HCT116 (cell line): ENCODE measurements around the gene CTNNA1. TPM values are rescaled to one million over a fixed set of nuclear protein-coding genes. Genes with fewer than 3 reads are reported as not detected.

Experiments used
- ATAC-seq: fragments of 200-7000 bp; cut with Tn5 transposase; 2 replicates; pipeline ENCODE4 v1.9.1; 2020; ENCODE audit warnings: mild to moderate bottlenecking, moderate library complexity
- BruUV-seq: library from RNA; stranded (reverse); fragments of 400-500 nt; replicated peaks from 2 replicates; lab custom pipeline; 2021; lab: Mats Ljungman, UMichigan
- CTCF ChIA-PET: fragments of 300-600 bp; sonication (Branson Sonifier 250); formaldehyde crosslinking; loops from one replicate; lab custom pipeline; 2021; ENCODE audit warnings: antibody characterized with exemption; lab: Charles Lee
- POLR2A ChIA-PET: fragments of 300-600, 350-600 bp; sonication (Branson Sonifier 250); formaldehyde crosslinking; loops from one replicate; lab custom pipeline; 2021; ENCODE audit warnings: antibody characterized with exemption; lab: Charles Lee
- RAD21 ChIA-PET, 2 experiments: fragments of 300-600 bp; sonication (Branson Sonifier 250); formaldehyde crosslinking; loops; one replicate each; lab custom pipeline; 2023; ENCODE audit warnings: low total read pairs in 2 of 2; ENCODE audit not compliant: uncharacterized antibody in 2 of 2, unreplicated experiment in 2 of 2, low non-redundant PET in 1 of 2; lab: Charles Lee
- DNase-seq: peaks from one replicate; pipeline ENCODE4 v3.0.0-alpha.2; 2010; ENCODE audit warnings: low read depth, low spot score
- H2AFZ ChIP-seq: fragments of 200-600 bp; shearing (Covaris generic), sonication (generic); 2 replicates; pipeline ENCODE4 v1.6.1; 2017; ENCODE audit warnings: low read depth, mixed run types, mixed read lengths, antibody characterized with exemption, low read length; ENCODE audit not compliant: poor library complexity, severe bottlenecking
- H3K27ac ChIP-seq: 2 replicates; pipeline ENCODE4 v1.5.1; 2012; ENCODE audit warnings: low read depth, low read length
- H3K27me3 ChIP-seq: fragments of 200-600 bp; sonication (generic); 2 replicates; pipeline ENCODE4 v1.6.1; 2016; ENCODE audit warnings: mixed run types, low read length, mixed read lengths; ENCODE audit not compliant: insufficient read depth
- H3K36me3 ChIP-seq, 2 experiments: fragments of 200-500 bp in 1 of 2; fragments of 200-600 bp in 1 of 2; sonication (Bioruptor generic) in 1 of 2; sonication (generic) in 1 of 2; 2 replicates each; pipeline versions ENCODE4 v1.5.1 to v1.6.1; 2014 to 2016; ENCODE audit warnings: low read length in 2 of 2, inconsistent platforms in 1 of 2, mixed read lengths in 1 of 2, mixed run types in 1 of 2; ENCODE audit not compliant: insufficient read depth in 2 of 2, control insufficient read depth in 1 of 2
- H3K4me1 ChIP-seq, 2 experiments: fragments of 200-600 bp in 1 of 2; sonication (generic) in 1 of 2; 2 replicates each; pipeline versions ENCODE4 v1.5.1 to v1.6.1; 2012 to 2017; ENCODE audit warnings: low read length in 2 of 2, inconsistent platforms in 1 of 2, mild to moderate bottlenecking in 1 of 2, mixed read lengths in 1 of 2, mixed run types in 1 of 2, moderate library complexity in 1 of 2; ENCODE audit not compliant: insufficient read depth in 2 of 2, control insufficient read depth in 1 of 2
- H3K4me2 ChIP-seq: fragments of 200-600 bp; sonication (generic); 2 replicates; pipeline ENCODE4 v1.6.1; 2017; ENCODE audit warnings: mixed run types, low read length, mixed read lengths
- H3K4me3 ChIP-seq, 2 experiments: fragments of 200-600 bp in 1 of 2; sonication (generic) in 1 of 2; replicated peaks in 1 of 2; 2 replicates each; pipeline ENCODE4 v1.5.1; 2011 to 2016; ENCODE audit warnings: low read length in 2 of 2, control low read depth in 1 of 2, low read depth in 1 of 2, mild to moderate bottlenecking in 1 of 2, mixed read lengths in 1 of 2, mixed run types in 1 of 2
- H3K79me2 ChIP-seq: fragments of 200-600 bp; sonication (generic); 2 replicates; pipeline ENCODE4 v1.6.1; 2017; ENCODE audit warnings: mild to moderate bottlenecking, mixed run types, low read length, moderate library complexity, mixed read lengths; ENCODE audit not compliant: insufficient read depth
- H3K9ac ChIP-seq: fragments of 200-600 bp; sonication (generic); 2 replicates; pipeline ENCODE4 v1.6.1; 2016; ENCODE audit warnings: low read length, mixed read lengths
- H3K9me2 ChIP-seq: fragments of 200-600 bp; sonication (generic), shearing (Covaris generic); 2 replicates; pipeline ENCODE4 v1.6.1; 2017; ENCODE audit warnings: mixed run types, mild to moderate bottlenecking, moderate library complexity; ENCODE audit not compliant: insufficient read depth
- H3K9me3 ChIP-seq, 2 experiments: fragments of 200-500 bp in 1 of 2; fragments of 200-600 bp in 1 of 2; sonication (Bioruptor generic) in 1 of 2; sonication (generic) in 1 of 2; 2 replicates each; pipeline ENCODE4 v1.6.1; 2014 to 2017; ENCODE audit warnings: low read length in 2 of 2, mixed read lengths in 2 of 2, inconsistent platforms in 1 of 2, low read depth in 1 of 2, mild to moderate bottlenecking in 1 of 2, mixed run types in 1 of 2, moderate library complexity in 1 of 2; ENCODE audit not compliant: control insufficient read depth in 1 of 2, insufficient read depth in 1 of 2
- H4K20me1 ChIP-seq: fragments of 200-600 bp; sonication (generic), shearing (Covaris generic); 2 replicates; pipeline ENCODE4 v1.6.1; 2017; ENCODE audit warnings: mixed run types, mild to moderate bottlenecking, moderate library complexity; ENCODE audit not compliant: insufficient read depth
- ELF1 ChIP-seq: IDR thresholded peaks from 2 replicates; pipeline ENCODE4 v1.6.1; 2012; ENCODE audit warnings: low read depth, borderline replicate concordance
- EZH2 ChIP-seq: fragments of 200-600 bp; sonication (generic); IDR thresholded peaks from 2 replicates; pipeline ENCODE4 v1.6.1; 2017; ENCODE audit warnings: antibody characterized with exemption, mixed run types
- EZH2phosphoT487 ChIP-seq: fragments of 200-600 bp; IDR thresholded peaks from 2 replicates; pipeline ENCODE4 v1.6.1; 2018; ENCODE audit warnings: antibody characterized with exemption, borderline replicate concordance
- JUND ChIP-seq: IDR thresholded peaks from 2 replicates; pipeline ENCODE4 v1.6.1; 2012
- POLR2A ChIP-seq: IDR thresholded peaks from 2 replicates; pipeline ENCODE4 v1.7.0; 2011; ENCODE audit warnings: borderline replicate concordance; ENCODE audit not compliant: insufficient read depth, insufficient read length; ENCODE audit errors: extremely low read depth
- POLR2AphosphoS5 ChIP-seq: IDR thresholded peaks from 2 replicates; pipeline ENCODE4 v1.6.1; 2011; ENCODE audit warnings: mild to moderate bottlenecking, low read depth, low read length, moderate library complexity
- RAD21 ChIP-seq: IDR thresholded peaks from 2 replicates; pipeline ENCODE4 v1.6.1; 2012; ENCODE audit warnings: low read depth, mild to moderate bottlenecking
- SP1 ChIP-seq: IDR thresholded peaks from 2 replicates; pipeline ENCODE4 v1.6.1; 2012; ENCODE audit warnings: low read depth
- SRF ChIP-seq: IDR thresholded peaks from 2 replicates; pipeline ENCODE4 v1.6.1; 2012; ENCODE audit warnings: low read depth
- ZFX ChIP-seq: fragments of 450-650 bp; IDR thresholded peaks from 2 replicates; pipeline ENCODE4 v1.6.1; 2017
- intact Hi-C: fragments of 100-400 bp; cut with micrococcal nuclease; formaldehyde crosslinking; loops from 2 replicates; pipeline ENCODE4 v1.10.0; 2022
- total RNA-seq: library from RNA; stranded (reverse); gene quantifications from one replicate; pipeline ENCODE4 v1.2.1, GENCODE V29; 2021; ENCODE audit not compliant: unreplicated experiment
- TF ChIP-seq, protein P1 (sequence below): IDR thresholded peaks from 2 replicates; pipeline ENCODE4 v1.6.1; 2012; ENCODE audit warnings: low read depth
- TF ChIP-seq, protein P2 (sequence below), 3 experiments: fragments of 200-600 bp in 1 of 3; sonication (generic) in 1 of 3; IDR thresholded peaks in 2 of 3; conservative IDR thresholded peaks in 1 of 3; 2 replicates each; pipeline ENCODE4 v1.5.1; 2012 to 2017; ENCODE audit warnings: low read depth in 2 of 3, low read length in 2 of 3, antibody characterized with exemption in 1 of 3, borderline replicate concordance in 1 of 3, control low read depth in 1 of 3, mild to moderate bottlenecking in 1 of 3, mixed read lengths in 1 of 3, mixed run types in 1 of 3, moderate library complexity in 1 of 3; ENCODE audit not compliant: insufficient read depth in 1 of 3
- TF ChIP-seq, protein P3 (sequence below): IDR thresholded peaks from 2 replicates; pipeline ENCODE4 v1.6.1; 2012
- TF ChIP-seq, protein P4 (sequence below): IDR thresholded peaks from 2 replicates; pipeline ENCODE4 v1.6.1; 2011; ENCODE audit warnings: mild to moderate bottlenecking, low read length, moderate library complexity; ENCODE audit not compliant: insufficient replicate concordance; ENCODE audit errors: extremely low read depth

The CTNNA1 gene
- total RNA-seq, 1 experiment from 2014 or later, result 313 TPM

DNA sequence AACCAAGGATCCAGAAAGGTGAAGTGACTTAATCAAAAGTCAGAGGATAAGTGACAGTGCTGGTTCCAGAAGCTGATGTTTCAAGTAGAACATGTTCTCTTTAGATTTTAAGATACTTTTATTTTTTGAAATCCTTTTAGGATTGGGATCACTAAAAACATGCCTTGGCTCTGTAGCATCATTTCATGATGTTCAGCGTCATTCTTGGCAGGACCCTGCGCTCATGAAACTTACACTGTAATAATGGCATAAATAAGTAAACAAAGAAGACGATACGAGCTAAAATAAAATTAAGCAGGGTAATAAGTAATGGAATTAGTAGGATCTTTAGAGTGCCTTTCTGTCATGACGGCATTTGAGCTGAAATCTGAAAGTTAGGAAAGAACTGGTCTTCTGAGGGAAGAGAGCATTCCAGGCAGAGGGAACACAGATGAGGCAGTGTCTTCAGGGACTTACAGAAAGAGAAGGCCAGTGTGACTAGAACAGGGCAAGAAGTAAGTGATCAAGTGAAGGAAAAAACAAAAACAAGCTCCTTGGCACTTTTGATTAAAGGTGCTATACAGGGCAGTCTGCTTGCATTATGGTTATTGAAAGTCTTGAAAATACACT is 19.9 kb downstream of the CTNNA1 start:
- no peak overlapping the region for H3K4me2 ChIP-seq
- peaks cover 82% of the 10 kb centered on the region for H3K79me2 ChIP-seq
- BruUV-seq, result no TSS peak
- H3K4me1 ChIP-seq, result no peaks in the 10 kb centered on the region
- H3K9me3 ChIP-seq, result no peaks in the 10 kb centered on the region
- ATAC-seq (no peak), DNase-seq (no peak)
- H3K9ac ChIP-seq, result no peak overlapping the region
- peaks cover 0 to under 1% of the 10 kb centered on the region in 2 experiments; a peak in 1 of 4 replicates for H3K36me3 ChIP-seq
- no peak overlapping the region for H2AFZ ChIP-seq
- POLR2A ChIA-PET, result interaction anchor here (0.8 kb wide), 1 partner anchor 48 kb away, joined by 3 read pairs; no protein-coding TSS in a partner anchor
- no peak for TF ChIP-seq EZH2phosphoT487
- no peak for TF ChIP-seq ELF1
- TF ChIP-seq, protein P1, sequence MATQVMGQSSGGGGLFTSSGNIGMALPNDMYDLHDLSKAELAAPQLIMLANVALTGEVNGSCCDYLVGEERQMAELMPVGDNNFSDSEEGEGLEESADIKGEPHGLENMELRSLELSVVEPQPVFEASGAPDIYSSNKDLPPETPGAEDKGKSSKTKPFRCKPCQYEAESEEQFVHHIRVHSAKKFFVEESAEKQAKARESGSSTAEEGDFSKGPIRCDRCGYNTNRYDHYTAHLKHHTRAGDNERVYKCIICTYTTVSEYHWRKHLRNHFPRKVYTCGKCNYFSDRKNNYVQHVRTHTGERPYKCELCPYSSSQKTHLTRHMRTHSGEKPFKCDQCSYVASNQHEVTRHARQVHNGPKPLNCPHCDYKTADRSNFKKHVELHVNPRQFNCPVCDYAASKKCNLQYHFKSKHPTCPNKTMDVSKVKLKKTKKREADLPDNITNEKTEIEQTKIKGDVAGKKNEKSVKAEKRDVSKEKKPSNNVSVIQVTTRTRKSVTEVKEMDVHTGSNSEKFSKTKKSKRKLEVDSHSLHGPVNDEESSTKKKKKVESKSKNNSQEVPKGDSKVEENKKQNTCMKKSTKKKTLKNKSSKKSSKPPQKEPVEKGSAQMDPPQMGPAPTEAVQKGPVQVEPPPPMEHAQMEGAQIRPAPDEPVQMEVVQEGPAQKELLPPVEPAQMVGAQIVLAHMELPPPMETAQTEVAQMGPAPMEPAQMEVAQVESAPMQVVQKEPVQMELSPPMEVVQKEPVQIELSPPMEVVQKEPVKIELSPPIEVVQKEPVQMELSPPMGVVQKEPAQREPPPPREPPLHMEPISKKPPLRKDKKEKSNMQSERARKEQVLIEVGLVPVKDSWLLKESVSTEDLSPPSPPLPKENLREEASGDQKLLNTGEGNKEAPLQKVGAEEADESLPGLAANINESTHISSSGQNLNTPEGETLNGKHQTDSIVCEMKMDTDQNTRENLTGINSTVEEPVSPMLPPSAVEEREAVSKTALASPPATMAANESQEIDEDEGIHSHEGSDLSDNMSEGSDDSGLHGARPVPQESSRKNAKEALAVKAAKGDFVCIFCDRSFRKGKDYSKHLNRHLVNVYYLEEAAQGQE, result no peak
- no peak for TF ChIP-seq JUND
- TF ChIP-seq SP1, result no peak
- no peak for TF ChIP-seq POLR2A
- no peak for TF ChIP-seq POLR2AphosphoS5
- TF ChIP-seq, protein P2, sequence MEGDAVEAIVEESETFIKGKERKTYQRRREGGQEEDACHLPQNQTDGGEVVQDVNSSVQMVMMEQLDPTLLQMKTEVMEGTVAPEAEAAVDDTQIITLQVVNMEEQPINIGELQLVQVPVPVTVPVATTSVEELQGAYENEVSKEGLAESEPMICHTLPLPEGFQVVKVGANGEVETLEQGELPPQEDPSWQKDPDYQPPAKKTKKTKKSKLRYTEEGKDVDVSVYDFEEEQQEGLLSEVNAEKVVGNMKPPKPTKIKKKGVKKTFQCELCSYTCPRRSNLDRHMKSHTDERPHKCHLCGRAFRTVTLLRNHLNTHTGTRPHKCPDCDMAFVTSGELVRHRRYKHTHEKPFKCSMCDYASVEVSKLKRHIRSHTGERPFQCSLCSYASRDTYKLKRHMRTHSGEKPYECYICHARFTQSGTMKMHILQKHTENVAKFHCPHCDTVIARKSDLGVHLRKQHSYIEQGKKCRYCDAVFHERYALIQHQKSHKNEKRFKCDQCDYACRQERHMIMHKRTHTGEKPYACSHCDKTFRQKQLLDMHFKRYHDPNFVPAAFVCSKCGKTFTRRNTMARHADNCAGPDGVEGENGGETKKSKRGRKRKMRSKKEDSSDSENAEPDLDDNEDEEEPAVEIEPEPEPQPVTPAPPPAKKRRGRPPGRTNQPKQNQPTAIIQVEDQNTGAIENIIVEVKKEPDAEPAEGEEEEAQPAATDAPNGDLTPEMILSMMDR (IDR thresholded peaks at IDR 0.05 in 2 of 3, conservative IDR thresholded peaks at IDR 0.05 in 1 of 3; ENCODE audit: borderline replicate concordance in 1 of 3, insufficient read depth in 1 of 3, low read depth in 2 of 3, low read length in 2 of 3), result no peak
- TF ChIP-seq, protein P3, sequence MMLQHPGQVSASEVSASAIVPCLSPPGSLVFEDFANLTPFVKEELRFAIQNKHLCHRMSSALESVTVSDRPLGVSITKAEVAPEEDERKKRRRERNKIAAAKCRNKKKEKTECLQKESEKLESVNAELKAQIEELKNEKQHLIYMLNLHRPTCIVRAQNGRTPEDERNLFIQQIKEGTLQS, result no peak
- no peak for TF ChIP-seq RAD21
- no peak for TF ChIP-seq ZFX
- TF ChIP-seq, protein P4, sequence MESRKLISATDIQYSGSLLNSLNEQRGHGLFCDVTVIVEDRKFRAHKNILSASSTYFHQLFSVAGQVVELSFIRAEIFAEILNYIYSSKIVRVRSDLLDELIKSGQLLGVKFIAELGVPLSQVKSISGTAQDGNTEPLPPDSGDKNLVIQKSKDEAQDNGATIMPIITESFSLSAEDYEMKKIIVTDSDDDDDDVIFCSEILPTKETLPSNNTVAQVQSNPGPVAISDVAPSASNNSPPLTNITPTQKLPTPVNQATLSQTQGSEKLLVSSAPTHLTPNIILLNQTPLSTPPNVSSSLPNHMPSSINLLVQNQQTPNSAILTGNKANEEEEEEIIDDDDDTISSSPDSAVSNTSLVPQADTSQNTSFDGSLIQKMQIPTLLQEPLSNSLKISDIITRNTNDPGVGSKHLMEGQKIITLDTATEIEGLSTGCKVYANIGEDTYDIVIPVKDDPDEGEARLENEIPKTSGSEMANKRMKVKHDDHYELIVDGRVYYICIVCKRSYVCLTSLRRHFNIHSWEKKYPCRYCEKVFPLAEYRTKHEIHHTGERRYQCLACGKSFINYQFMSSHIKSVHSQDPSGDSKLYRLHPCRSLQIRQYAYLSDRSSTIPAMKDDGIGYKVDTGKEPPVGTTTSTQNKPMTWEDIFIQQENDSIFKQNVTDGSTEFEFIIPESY, result no peak
- TF ChIP-seq SRF, result no peak
- no peak for TF ChIP-seq EZH2
- no peaks in the 10 kb centered on the region for H3K27me3 ChIP-seq
- peaks cover 3% of the 10 kb centered on the region; the same call in 1 of the 2 replicates for H4K20me1 ChIP-seq
- intact Hi-C loops, result no loop called here
- CTCF ChIA-PET, result interaction anchor here (3.0 kb wide), 1 partner anchor 17 kb away, joined by 13 read pairs; no protein-coding TSS in a partner anchor
- H3K27ac ChIP-seq, result no peak overlapping the region
- RAD21 ChIA-PET, result no interaction called here
- no peak overlapping the region for H3K4me3 ChIP-seq
- H3K9me2 ChIP-seq, result no peaks in the 10 kb centered on the region
